ENCODE measurements around the gene FBXO5.

The FBXO5 gene, protein sequence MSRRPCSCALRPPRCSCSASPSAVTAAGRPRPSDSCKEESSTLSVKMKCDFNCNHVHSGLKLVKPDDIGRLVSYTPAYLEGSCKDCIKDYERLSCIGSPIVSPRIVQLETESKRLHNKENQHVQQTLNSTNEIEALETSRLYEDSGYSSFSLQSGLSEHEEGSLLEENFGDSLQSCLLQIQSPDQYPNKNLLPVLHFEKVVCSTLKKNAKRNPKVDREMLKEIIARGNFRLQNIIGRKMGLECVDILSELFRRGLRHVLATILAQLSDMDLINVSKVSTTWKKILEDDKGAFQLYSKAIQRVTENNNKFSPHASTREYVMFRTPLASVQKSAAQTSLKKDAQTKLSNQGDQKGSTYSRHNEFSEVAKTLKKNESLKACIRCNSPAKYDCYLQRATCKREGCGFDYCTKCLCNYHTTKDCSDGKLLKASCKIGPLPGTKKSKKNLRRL

DNA sequence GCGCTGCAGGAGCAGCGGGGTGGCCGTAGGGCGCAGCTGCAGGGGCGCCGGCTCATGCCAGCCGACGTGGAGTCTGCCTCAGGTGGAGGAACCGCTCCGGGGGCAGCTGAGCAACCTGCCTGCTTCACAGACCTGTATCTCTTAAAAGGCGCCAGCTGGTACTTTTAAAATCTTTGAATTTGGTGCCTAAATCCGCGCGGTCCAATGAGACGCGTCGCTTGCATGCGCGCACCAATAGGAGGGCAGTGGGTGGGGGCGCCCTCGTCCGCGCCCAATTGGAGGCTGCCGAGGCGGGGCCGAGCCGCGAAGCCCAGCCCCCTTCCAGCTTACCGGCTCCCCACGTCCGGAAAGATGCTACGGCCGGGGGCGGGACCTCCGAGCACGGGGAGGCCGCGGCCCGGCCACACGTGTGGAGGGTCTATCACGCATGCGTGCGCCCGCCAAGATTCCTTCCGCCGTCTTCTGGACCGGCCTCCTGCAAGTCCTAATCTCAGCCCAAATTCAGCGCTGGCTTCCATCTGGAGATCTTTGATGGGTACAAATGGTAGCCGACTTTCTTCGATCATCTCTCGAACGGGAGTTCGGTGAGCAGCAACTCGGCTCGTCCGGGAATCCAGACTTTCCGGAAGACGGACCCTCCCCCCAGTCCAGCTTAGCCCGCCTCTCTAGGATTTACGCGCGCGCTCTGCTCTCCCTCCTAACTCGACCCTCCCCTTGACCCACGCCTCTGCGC is at the start of gene FBXO5:
Gene FBXO5 (minus strand): TSS at position 138 of the 733 bp plus-strand sequence. CDS start 82 bp downstream, at position 56.
- H3K4me3 ChIP-seq (replicated peaks; ENCODE audit: low read depth, low read length): peak within 1 kb of the TSS; percentile 94
- DNase-seq (ENCODE audit: extremely low read depth, low read depth): peak; percentile 85
- TF ChIP-seq, protein P1, sequence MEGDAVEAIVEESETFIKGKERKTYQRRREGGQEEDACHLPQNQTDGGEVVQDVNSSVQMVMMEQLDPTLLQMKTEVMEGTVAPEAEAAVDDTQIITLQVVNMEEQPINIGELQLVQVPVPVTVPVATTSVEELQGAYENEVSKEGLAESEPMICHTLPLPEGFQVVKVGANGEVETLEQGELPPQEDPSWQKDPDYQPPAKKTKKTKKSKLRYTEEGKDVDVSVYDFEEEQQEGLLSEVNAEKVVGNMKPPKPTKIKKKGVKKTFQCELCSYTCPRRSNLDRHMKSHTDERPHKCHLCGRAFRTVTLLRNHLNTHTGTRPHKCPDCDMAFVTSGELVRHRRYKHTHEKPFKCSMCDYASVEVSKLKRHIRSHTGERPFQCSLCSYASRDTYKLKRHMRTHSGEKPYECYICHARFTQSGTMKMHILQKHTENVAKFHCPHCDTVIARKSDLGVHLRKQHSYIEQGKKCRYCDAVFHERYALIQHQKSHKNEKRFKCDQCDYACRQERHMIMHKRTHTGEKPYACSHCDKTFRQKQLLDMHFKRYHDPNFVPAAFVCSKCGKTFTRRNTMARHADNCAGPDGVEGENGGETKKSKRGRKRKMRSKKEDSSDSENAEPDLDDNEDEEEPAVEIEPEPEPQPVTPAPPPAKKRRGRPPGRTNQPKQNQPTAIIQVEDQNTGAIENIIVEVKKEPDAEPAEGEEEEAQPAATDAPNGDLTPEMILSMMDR (IDR thresholded peaks at IDR 0.05; ENCODE audit: low read depth, low read length, missing control alignments): no peak

DNA sequence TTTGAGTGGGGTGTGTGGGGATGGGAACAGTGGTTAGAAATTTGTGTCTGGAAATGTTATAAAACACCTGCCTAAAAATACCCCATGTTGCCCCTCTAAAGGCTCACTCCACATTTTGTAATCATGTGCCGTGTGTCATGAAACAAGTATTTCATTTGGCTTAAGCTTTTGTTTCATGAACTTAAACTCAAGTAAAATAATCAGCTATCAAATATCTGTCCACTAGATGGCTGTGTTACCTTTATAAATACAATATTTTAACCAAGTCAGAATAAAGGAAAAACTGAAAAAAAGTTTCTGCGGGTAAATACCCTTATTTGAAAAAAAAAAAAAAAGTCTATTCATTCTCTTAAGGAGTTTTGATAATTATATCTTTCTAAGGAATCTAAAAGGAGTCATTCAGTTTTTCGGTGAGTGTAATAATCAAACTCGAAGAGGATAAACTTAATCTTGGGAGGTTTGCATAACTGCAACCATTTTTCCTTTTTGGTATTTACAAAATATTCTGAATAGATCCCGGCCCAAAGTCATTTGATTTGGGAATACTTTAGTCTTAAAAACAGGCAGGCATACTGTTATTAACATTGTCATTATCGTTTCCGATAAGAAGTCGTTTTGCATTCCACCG is 49.5 kb upstream of the FBXO5 start:
- no peak overlapping the region for H3K4me3 ChIP-seq (replicated peaks; ENCODE audit: low read depth, low read length)
- peak; percentile 37 for DNase-seq (ENCODE audit: extremely low read depth, low read depth)
- TF ChIP-seq, protein P1 (IDR thresholded peaks at IDR 0.05; ENCODE audit: low read depth, low read length, missing control alignments): no peak

DNA sequence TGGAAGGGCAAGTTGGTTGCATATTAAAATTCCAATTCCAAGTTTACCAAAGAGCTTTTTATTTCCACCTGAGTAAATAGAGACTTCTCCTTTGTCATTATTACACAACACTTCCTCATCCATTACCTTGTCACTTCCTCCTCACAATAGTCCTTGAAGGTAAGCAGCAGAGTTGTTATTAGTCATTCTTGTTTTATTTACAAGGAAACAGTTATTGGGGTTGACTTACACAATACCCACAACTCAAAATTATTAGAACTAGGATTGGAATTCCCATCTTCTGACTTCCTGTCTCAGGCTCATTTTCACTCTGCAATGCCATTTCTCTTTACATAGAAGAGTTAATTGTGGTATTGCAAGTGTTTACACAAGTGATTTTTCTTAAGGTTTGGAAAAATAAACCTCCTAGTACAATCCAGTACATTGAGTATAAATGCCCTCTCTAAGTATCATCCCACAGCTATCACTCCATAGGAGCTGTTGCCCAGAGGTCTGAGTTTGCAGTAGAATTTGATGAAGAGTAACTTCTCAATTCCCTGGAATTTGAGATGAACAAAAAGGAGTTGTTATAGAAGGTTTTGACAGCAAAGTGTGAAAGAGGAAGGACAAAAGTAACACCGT is 48.6 kb upstream of the FBXO5 start:
- no peak for DNase-seq (ENCODE audit: extremely low read depth, low read depth)
- TF ChIP-seq, protein P1 (IDR thresholded peaks at IDR 0.05; ENCODE audit: low read depth, low read length, missing control alignments): no peak

DNA sequence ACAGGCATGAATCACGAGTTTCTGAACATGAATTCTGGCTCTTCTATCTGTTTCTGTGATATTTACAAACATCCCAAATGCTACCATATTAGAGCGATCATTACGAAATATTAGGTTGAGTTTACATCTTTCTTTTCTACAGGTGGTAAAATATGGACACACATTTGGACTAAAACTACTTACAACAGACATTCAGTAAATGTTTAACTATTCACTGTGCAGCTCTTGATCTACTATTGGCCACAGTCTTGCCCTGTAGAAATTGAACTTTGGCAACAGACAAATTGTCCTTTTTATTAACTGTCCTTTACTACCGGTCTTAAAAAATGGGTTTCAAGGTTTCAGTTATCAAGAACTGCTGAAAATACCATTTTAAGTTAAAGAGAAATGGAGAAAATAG is 46.1 kb upstream of the FBXO5 start:
- TF ChIP-seq, protein P1 (IDR thresholded peaks at IDR 0.05; ENCODE audit: low read depth, low read length, missing control alignments): no peak
- H3K4me3 ChIP-seq (replicated peaks; ENCODE audit: low read depth, low read length): no peak overlapping the region
- no peak for DNase-seq (ENCODE audit: extremely low read depth, low read depth)

More for the DNA sequence above, 48.6 kb upstream of the FBXO5 start:
- no peak overlapping the region for H3K4me3 ChIP-seq (replicated peaks; ENCODE audit: low read depth, low read length)

DNA sequence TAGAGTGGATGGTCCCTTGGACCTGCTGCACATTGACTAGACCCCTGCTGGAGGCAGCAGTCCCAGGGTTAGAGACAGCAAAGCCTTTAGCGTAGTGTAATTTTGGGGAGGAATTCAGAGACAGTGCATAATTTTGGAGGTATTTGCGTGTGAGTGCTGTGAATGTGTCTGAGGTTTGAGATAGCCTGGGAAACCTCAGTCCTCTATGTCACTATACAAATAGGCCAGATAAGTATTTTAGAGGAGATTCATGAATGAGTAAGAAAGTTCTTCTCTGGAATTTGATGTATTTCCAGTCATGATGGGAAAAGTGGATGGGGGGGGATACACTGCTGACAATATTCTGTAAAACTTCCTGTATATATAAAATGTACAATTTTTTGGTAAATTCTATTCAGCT is 45.4 kb upstream of the FBXO5 start:
- DNase-seq (ENCODE audit: extremely low read depth, low read depth): no peak
- no peak overlapping the region for H3K4me3 ChIP-seq (replicated peaks; ENCODE audit: low read depth, low read length)
- TF ChIP-seq, protein P1 (IDR thresholded peaks at IDR 0.05; ENCODE audit: low read depth, low read length, missing control alignments): no peak

DNA sequence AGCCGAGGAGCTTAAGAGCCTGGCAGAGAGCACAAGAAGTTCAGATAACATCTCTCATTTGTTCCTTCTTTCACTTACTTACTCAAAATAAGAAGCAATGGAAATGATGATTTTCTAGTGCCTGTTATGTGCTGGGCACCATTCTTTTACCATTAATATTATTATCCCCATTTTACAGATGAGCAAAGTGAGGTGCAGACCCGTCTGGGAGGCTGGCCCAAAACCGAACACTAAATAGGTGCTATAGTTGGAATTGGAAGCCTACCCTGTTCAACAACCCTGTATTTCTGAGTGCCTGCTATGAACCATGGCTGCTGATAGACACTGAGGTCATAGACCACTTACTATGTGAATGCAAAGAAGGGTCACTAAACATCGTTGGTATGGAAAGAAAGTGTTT is 44.6 kb upstream of the FBXO5 start:
- TF ChIP-seq, protein P1 (IDR thresholded peaks at IDR 0.05; ENCODE audit: low read depth, low read length, missing control alignments): no peak
- no peak overlapping the region for H3K4me3 ChIP-seq (replicated peaks; ENCODE audit: low read depth, low read length)
- DNase-seq (ENCODE audit: extremely low read depth, low read depth): no peak

Data from HFF-Myc (cell line).